CD14-positive monocyte (primary cell): ENCODE measurements around the gene SPTB. TPM values are rescaled to one million over a fixed set of nuclear protein-coding genes. Genes with fewer than 3 reads are reported as not detected.

Experiments
- DNase-seq, 3 donors: peaks; one replicate each; pipeline ENCODE4 v3.0.0-alpha.2; 2011 to 2022
- H2AFZ ChIP-seq: 2 replicates; pipeline ENCODE4 v1.6.0; 2012; ENCODE audit warnings: mild to moderate bottlenecking, low read depth, low read length, inconsistent platforms; ENCODE audit not compliant: insufficient read depth, poor library complexity, severe bottlenecking
- H3K27ac ChIP-seq, 2 donors: 1 replicate in 1 of 2; 2 replicates in 1 of 2; pipeline ENCODE4 v1.5.1; 2012 to 2013; ENCODE audit warnings: low read length in 2 of 2, control low read depth in 1 of 2, inconsistent platforms in 1 of 2, low read depth in 1 of 2, mild to moderate bottlenecking in 1 of 2
- H3K27me3 ChIP-seq, 2 donors: one replicate each; pipeline versions ENCODE4 v1.6.0 to v1.6.1; 2011 to 2013; ENCODE audit warnings: low read length in 2 of 2; ENCODE audit not compliant: control insufficient read depth in 2 of 2, insufficient read depth in 2 of 2
- H3K36me3 ChIP-seq, 2 donors: replicated peaks in 1 of 2; 1 replicate in 1 of 2; 2 replicates in 1 of 2; pipeline versions ENCODE4 v1.5.1 to v1.6.1; 2012 to 2013; ENCODE audit warnings: low read length in 2 of 2, control low read depth in 1 of 2, inconsistent platforms in 1 of 2, mild to moderate bottlenecking in 1 of 2; ENCODE audit not compliant: insufficient read depth in 2 of 2, control insufficient read depth in 1 of 2
- H3K4me1 ChIP-seq, 2 donors: 1 replicate in 1 of 2; 2 replicates in 1 of 2; pipeline versions ENCODE4 v1.5.1 to v1.6.1; 2012 to 2013; ENCODE audit warnings: low read length in 2 of 2, control low read depth in 1 of 2, inconsistent platforms in 1 of 2, mild to moderate bottlenecking in 1 of 2, moderate library complexity in 1 of 2; ENCODE audit not compliant: insufficient read depth in 2 of 2, control insufficient read depth in 1 of 2
- H3K4me2 ChIP-seq: replicated peaks from 2 replicates; pipeline ENCODE3; 2012; ENCODE audit warnings: low read length, moderate library complexity, mild to moderate bottlenecking; ENCODE audit not compliant: poor library complexity, severe bottlenecking; ENCODE audit errors: extremely low read depth
- H3K4me3 ChIP-seq, 3 experiments: fragments of 200-600 bp in 1 of 3; sonication (generic) in 1 of 3; replicated peaks in 1 of 3; 1 replicate in 2 of 3; 2 replicates in 1 of 3; pipeline ENCODE4 v1.5.1; 2011 to 2013; ENCODE audit warnings: low read length in 3 of 3, mild to moderate bottlenecking in 3 of 3, control low read depth in 2 of 3, low read depth in 2 of 3, inconsistent platforms in 1 of 3, moderate library complexity in 1 of 3
- H3K79me2 ChIP-seq: 2 replicates; pipeline ENCODE4 v1.6.0; 2012; ENCODE audit warnings: mild to moderate bottlenecking, control low read depth, inconsistent platforms, low read length, moderate library complexity; ENCODE audit not compliant: insufficient read depth
- H3K9ac ChIP-seq: 2 replicates; pipeline ENCODE4 v1.6.0; 2017; ENCODE audit warnings: low read length, mild to moderate bottlenecking; ENCODE audit not compliant: insufficient read depth, poor library complexity, severe bottlenecking
- H3K9me3 ChIP-seq, 2 donors: replicated peaks in 1 of 2; 1 replicate in 1 of 2; 2 replicates in 1 of 2; pipeline versions ENCODE4 v1.5.1 to v1.6.1; 2012 to 2013; ENCODE audit warnings: low read length in 2 of 2, control low read depth in 1 of 2; ENCODE audit not compliant: control insufficient read depth in 1 of 2, insufficient read depth in 1 of 2
- H4K20me1 ChIP-seq: 2 replicates; pipeline ENCODE4 v1.6.0; 2012; ENCODE audit warnings: mild to moderate bottlenecking, low read length, control low read depth, moderate library complexity; ENCODE audit not compliant: insufficient read depth
- H3K27ac Mint-ChIP-seq, 7 donors: one replicate each; pipeline ENCODE4 v1.8.0; 2020; ENCODE audit warnings: mild to moderate bottlenecking in 7 of 7, mixed read lengths in 7 of 7, moderate library complexity in 6 of 7, inconsistent platforms in 2 of 7
- H3K27me3 Mint-ChIP-seq, 3 donors: one replicate each; pipeline ENCODE4 v1.8.0; 2021 to 2022; ENCODE audit warnings: low read depth in 3 of 3, mild to moderate bottlenecking in 3 of 3, mixed read lengths in 3 of 3, moderate library complexity in 3 of 3, inconsistent platforms in 1 of 3
- H3K36me3 Mint-ChIP-seq, 2 donors: one replicate each; pipeline ENCODE4 v1.8.0; 2020; ENCODE audit warnings: mixed read lengths in 2 of 2, inconsistent platforms in 1 of 2, mild to moderate bottlenecking in 1 of 2
- H3K4me1 Mint-ChIP-seq: one replicate; pipeline ENCODE4 v1.8.0; 2020; ENCODE audit warnings: mild to moderate bottlenecking, mixed read lengths
- H3K4me3 Mint-ChIP-seq, 2 donors: one replicate each; pipeline ENCODE4 v1.8.0; 2020; ENCODE audit warnings: mild to moderate bottlenecking in 2 of 2, mixed read lengths in 2 of 2, moderate library complexity in 1 of 2
- H3K9me3 Mint-ChIP-seq, 7 donors: one replicate each; pipeline ENCODE4 v1.8.0; 2020 to 2022; ENCODE audit warnings: mixed read lengths in 7 of 7, mild to moderate bottlenecking in 6 of 7, moderate library complexity in 6 of 7, inconsistent platforms in 2 of 7
- WGBS: methylation state at CpG from one replicate; pipeline ENCODE4 v1.1.5; 2013; ENCODE audit warnings: missing lambda C conversion rate; ENCODE audit not compliant: insufficient coverage; 5-methylcytosine and 5-hydroxymethylcytosine counted together
- intact Hi-C, 2 donors: fragments of 100-400 bp; cut with micrococcal nuclease; formaldehyde crosslinking; loops; one replicate each; pipeline versions ENCODE4 v1.15.0 to v1.15.1; 2023
- polyA plus RNA-seq, 3 donors: library from polyadenylated mRNA; depleted of rRNA in 1 of 3; unstranded in 2 of 3; stranded (reverse) in 1 of 3; fragments of 300-500 nt in 2 of 3; fragments of >200 nt in 1 of 3; fragmentation: Illumina TruSeq in 2 of 3; gene quantifications; 1 replicate in 2 of 3; 2 replicates in 1 of 3; pipeline ENCODE4 v1.2.3, GENCODE V29; 2012 to 2021
- TF ChIP-seq, protein P1 (sequence below): fragments of 200-600 bp; IDR thresholded peaks from one replicate; pipeline ENCODE4 v1.8.0; 2022; ENCODE audit warnings: antibody characterized with exemption, mild to moderate bottlenecking

SPTB gene
- polyA plus RNA-seq, 3 donors: not detected

DNA sequence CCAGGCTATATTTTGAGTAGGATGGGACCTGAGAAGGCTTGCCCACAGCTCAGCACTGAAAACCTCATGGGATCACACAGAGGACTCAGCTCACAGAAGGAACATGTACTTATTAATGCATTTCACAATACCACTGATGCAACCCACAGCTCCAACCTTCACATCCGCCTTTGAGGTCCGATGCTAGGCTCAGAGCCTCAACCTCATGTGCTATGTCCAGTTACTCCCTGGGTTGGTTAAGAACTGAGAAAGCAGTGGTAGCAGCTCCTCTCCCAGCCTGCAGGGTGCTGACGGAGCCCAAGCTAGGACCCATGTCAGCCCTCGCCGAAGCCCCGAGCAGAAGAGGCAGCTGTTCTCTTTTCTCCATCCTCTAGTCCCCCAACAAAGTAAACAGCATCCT is 52.9 kb downstream of the SPTB start:
- Histone ChIP-seq H3K9ac (no peak overlapping the region), H2AFZ (peak overlapping the region; percentile 14), H3K36me3 (no peaks in the 10 kb centered on the region), H3K4me1 (peaks cover 18 to 27% of the 10 kb centered on the region in 2 donors), H3K27me3 (peaks cover 0 to 5% of the 10 kb centered on the region in 2 donors), H3K9me3 (no peaks in the 10 kb centered on the region), H3K27ac (no peak overlapping the region), H3K4me2 (no peak overlapping the region), H3K4me3 (no peak overlapping the region), H3K79me2 (no peaks in the 10 kb centered on the region), H4K20me1 (no peaks in the 10 kb centered on the region)
- Mint-ChIP-seq H3K36me3 (no peaks in the 10 kb centered on the region), H3K4me3 (peak overlapping the region in 1 of 2 donors; percentile 5), H3K27me3 (peaks cover 4 to 13% (median 9%) of the 10 kb centered on the region in 3 donors), H3K4me1 (peaks cover 34% of the 10 kb centered on the region), H3K27ac (peak overlapping the region in 3 of 7 donors; percentile 2 to 21 (median 6)), H3K9me3 (no peaks in the 10 kb centered on the region)
- peak; percentile 77 to 81 (median 80) for DNase-seq
- WGBS: 44% methylated on average over 5 of the region's 6 CpGs
- intact Hi-C loops: loop anchor here in 1 of 2 donors (10.0 kb wide), 1 partner anchor 158 kb away; the partner anchor contains the start of gene FNTB
- TF ChIP-seq, protein P1, sequence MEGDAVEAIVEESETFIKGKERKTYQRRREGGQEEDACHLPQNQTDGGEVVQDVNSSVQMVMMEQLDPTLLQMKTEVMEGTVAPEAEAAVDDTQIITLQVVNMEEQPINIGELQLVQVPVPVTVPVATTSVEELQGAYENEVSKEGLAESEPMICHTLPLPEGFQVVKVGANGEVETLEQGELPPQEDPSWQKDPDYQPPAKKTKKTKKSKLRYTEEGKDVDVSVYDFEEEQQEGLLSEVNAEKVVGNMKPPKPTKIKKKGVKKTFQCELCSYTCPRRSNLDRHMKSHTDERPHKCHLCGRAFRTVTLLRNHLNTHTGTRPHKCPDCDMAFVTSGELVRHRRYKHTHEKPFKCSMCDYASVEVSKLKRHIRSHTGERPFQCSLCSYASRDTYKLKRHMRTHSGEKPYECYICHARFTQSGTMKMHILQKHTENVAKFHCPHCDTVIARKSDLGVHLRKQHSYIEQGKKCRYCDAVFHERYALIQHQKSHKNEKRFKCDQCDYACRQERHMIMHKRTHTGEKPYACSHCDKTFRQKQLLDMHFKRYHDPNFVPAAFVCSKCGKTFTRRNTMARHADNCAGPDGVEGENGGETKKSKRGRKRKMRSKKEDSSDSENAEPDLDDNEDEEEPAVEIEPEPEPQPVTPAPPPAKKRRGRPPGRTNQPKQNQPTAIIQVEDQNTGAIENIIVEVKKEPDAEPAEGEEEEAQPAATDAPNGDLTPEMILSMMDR: no peak

DNA sequence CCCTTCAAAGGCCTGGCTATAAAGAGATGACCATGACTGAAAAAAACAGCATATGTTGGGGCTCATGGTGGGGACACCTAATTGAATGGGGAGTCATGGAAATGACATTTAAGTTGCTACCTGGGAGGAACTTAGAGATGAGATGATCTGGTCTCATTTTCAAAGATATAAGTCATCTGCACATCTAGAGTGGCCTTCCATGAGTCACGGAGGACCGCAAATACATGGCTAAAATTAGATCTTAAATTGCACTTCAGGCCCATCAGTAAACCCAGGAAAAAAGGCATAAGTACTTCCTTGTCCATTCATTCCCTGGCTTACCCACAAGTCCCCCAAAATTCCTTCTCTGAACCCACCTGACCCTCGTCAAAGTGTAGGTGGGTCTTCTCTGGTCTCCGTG is 53.4 kb downstream of the SPTB start:
- Histone ChIP-seq H3K27ac (no peak overlapping the region), H3K4me3 (no peak overlapping the region), H3K4me2 (no peak overlapping the region), H3K4me1 (peaks cover 18 to 27% of the 10 kb centered on the region in 2 donors), H2AFZ (no peak overlapping the region), H3K36me3 (no peaks in the 10 kb centered on the region), H3K9me3 (no peaks in the 10 kb centered on the region), H3K27me3 (peaks cover 0 to 5% of the 10 kb centered on the region in 2 donors), H3K79me2 (no peaks in the 10 kb centered on the region), H4K20me1 (no peaks in the 10 kb centered on the region), H3K9ac (no peak overlapping the region)
- Mint-ChIP-seq H3K4me1 (peaks cover 34% of the 10 kb centered on the region), H3K36me3 (no peaks in the 10 kb centered on the region), H3K27me3 (peaks cover 7 to 13% (median 10%) of the 10 kb centered on the region in 3 donors), H3K27ac (peak overlapping the region in 1 of 7 donors; percentile 21), H3K4me3 (no peak overlapping the region), H3K9me3 (no peaks in the 10 kb centered on the region)
- intact Hi-C loops: loop anchor here in 1 of 2 donors (10.0 kb wide), 1 partner anchor 158 kb away; the partner anchor contains the start of gene FNTB
- TF ChIP-seq, protein P1: no peak
- WGBS: 61% methylated on average over 4 of the region's 4 CpGs
- DNase-seq: no peak
